ENCODE data around the gene ARID3A.

The ARID3A gene

GRCh38 chr19:995051-995827, 69.4 kb downstream of the ARID3A start:
- no peak for DNase-seq (ENCODE audit: low read depth, low spot score)
- no peak overlapping the region for H3K27ac ChIP-seq

GRCh38 chr19:996051-996838, 70.4 kb downstream of the ARID3A start:
- no peak overlapping the region for H3K27ac ChIP-seq
- DNase-seq (ENCODE audit: low read depth, low spot score): no peak

GRCh38 chr19:998064-998463, 72.2 kb downstream of the ARID3A start:
- H3K27ac ChIP-seq: no peak overlapping the region
- DNase-seq (ENCODE audit: low read depth, low spot score): no peak

- no peak overlapping the region for H3K27ac ChIP-seq
- DNase-seq (ENCODE audit: low read depth, low spot score): no peak
These were observed 73.5 kb downstream of the ARID3A start for GRCh38 chr19:999379-999719.

- no peak for DNase-seq (ENCODE audit: low read depth, low spot score)
- H3K27ac ChIP-seq: no peak within 1 kb of the TSS
These were observed 74.3 kb downstream of the ARID3A start, which contains the start of gene GRIN3B for GRCh38 chr19:1000095-1000494. TSS of gene GRIN3B (plus strand) at chr19:1000419. CDS start at chr19:1000438, 19 bp downstream.

- no peak for DNase-seq (ENCODE audit: low read depth, low spot score)
- no peak overlapping the region for H3K27ac ChIP-seq
These were observed 75.0 kb downstream of the ARID3A start for GRCh38 chr19:1000591-1001537.

- DNase-seq (ENCODE audit: low read depth, low spot score): no peak
- no peak overlapping the region for H3K27ac ChIP-seq
These were observed 75.8 kb downstream of the ARID3A start for GRCh38 chr19:1001538-1002166.

GRCh38 chr19:1002600-1002999, 76.8 kb downstream of the ARID3A start:
- H3K27ac ChIP-seq: no peak overlapping the region
- DNase-seq (ENCODE audit: low read depth, low spot score): no peak

- H3K27ac ChIP-seq: no peak overlapping the region
- no peak for DNase-seq (ENCODE audit: low read depth, low spot score)
These were observed 77.4 kb downstream of the ARID3A start for GRCh38 chr19:1003283-1003682.

- H3K27ac ChIP-seq: no peak overlapping the region
- DNase-seq (ENCODE audit: low read depth, low spot score): no peak
These were observed 78.5 kb downstream of the ARID3A start for GRCh38 chr19:1004204-1004802.

- H3K27ac ChIP-seq: no peak overlapping the region
- no peak for DNase-seq (ENCODE audit: low read depth, low spot score)
These were observed 79.2 kb downstream of the ARID3A start for GRCh38 chr19:1004803-1005664.

- no peak for DNase-seq (ENCODE audit: low read depth, low spot score)
- H3K27ac ChIP-seq: no peak overlapping the region
These were observed 81.0 kb downstream of the ARID3A start for GRCh38 chr19:1006711-1007398.

- DNase-seq (ENCODE audit: low read depth, low spot score): no peak
- no peak overlapping the region for H3K27ac ChIP-seq
These were observed 81.8 kb downstream of the ARID3A start for GRCh38 chr19:1007399-1008251.

- DNase-seq (ENCODE audit: low read depth, low spot score): no peak
- no peak overlapping the region for H3K27ac ChIP-seq
These were observed 82.6 kb downstream of the ARID3A start for GRCh38 chr19:1008268-1009040.

- H3K27ac ChIP-seq: no peak overlapping the region
- DNase-seq (ENCODE audit: low read depth, low spot score): no peak
These were observed 83.5 kb downstream of the ARID3A start for GRCh38 chr19:1009041-1009980.

All from epithelial cell of prostate (primary cell).